ENCODE measurements around the gene GET4. TPM values are rescaled to one million over a fixed set of nuclear protein-coding genes. Genes with fewer than 3 reads are reported as not detected.

The GET4 gene
- total RNA-seq, 1 experiment from 2014 or later, result 25.9 TPM

GRCh38 chr7:897086-897485 lies 20.7 kb downstream of the GET4 start:
- no peak for DNase-seq (ENCODE audit: extremely low read depth, low read depth)

- DNase-seq (ENCODE audit: extremely low read depth, low read depth), result no peak
These were observed 21.5 kb downstream of the GET4 start for GRCh38 chr7:897771-898376.

DNA sequence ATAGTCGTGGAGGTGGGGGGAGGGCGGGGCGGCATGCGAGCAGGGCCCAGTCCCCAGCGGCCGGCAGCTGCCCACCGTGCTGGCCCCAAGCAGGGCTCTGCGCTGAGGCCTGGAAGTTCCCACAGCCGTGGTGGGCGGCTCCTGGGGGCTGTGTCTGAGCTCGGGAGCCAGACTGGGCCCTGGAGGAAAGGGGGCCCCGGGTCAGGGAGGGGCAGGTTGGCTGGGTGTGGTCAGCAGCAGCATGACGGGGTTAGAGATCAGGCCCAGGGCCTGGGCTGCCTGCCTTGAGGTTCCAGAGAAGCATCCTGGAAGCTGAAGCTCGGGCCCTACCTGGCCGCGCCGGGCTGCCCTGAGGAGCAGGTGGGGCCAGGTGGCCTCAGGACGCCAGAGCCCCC lies 22.1 kb downstream of the GET4 start:
- no peak for DNase-seq (ENCODE audit: extremely low read depth, low read depth)

DNA sequence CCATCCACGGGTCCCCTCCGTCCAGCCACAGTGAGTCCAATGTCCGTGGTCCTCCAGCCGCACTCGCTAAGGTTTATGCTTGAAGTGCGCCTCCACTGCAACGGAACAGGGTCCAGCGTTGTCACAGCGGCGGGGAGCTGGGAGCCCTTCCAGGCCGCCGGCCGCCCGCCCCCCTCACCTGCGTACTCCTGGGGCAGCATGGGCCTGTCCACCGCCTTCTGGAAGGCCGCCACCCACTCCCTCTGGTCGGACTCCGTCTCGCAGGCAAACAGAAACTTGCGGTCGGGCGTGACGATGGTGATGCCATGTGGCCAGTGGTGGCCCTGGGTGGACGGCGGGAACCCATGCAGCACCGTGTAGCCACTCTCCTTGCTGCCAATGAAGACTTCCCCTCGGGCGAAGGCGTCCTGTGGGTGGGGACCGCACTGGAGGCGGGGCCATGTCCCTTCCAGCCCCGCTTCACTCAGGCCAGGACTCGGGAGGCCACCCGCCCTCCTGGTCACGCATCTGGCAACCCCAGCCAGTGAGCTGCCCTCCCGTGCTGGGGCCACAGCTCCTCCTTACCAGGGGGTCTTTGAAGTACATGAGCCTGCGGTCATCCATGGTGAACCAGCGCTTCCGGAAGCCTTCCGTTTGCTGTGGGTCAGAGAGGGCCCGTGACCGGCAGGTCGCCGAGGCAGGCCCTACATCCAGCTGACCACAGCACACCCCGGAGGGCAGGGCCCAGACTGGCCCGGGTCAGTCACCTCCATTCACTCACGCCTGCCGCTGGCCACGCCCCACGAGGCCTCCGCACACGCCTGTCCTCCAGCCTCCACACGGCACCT lies 22.7 kb downstream of the GET4 start:
- no peak for DNase-seq (ENCODE audit: extremely low read depth, low read depth)

DNA sequence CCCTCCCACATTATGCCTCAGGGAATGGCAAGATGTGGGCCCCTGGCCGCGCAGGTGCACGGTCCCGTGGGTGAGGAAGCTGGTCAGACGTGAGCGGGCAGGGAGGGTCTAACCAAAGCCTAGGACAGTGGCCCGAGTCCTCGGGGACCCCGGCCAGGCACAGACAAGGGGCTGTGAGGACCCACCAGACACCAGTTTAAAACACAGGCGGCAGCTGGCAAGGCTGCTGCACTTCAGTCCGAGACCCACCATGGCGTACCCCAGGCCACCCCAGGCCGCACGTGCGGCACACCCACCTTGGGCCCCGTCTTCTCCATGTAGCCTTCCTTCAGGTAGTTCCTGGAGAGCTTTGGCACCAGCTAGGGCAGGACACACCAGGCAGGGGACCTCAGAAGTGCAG lies 23.5 kb downstream of the GET4 start:
- DNase-seq (ENCODE audit: extremely low read depth, low read depth), result no peak

DNA sequence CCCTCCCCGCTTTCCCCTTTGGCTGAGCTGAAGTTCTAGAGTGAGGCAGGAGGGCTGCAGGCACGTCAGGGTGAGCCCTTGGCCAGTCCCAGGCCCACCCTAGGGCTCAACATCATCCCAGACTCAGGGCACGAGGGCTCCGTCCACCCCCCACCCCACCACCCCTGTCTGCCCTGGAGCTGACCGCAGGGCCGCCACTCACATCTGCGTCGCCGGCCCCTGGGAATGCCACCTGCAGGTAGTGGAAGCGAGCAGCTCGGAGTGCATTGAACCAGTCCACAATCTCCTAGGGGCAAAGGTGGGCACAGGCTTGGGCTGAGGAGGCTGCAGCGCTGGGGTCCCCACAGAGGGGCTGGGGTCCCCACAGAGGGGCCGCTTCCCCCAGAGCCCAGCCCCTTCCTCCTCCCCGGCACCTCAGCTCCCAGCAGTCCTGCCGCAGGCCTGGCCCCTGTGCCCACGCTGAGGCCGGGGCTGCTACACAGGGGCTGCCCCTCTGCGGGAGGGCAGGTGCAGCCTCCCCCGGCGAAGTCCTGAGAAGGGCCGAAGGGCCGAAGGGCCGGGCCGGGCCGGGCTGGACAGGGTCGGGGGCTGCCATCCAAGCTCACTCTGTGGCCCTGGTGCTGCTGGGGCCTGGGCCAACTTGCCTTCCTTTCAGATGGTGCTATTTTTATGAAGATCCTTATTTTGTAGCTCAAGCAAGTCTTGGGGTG lies 24.1 kb downstream of the GET4 start:
- no peak for DNase-seq (ENCODE audit: extremely low read depth, low read depth)

DNA sequence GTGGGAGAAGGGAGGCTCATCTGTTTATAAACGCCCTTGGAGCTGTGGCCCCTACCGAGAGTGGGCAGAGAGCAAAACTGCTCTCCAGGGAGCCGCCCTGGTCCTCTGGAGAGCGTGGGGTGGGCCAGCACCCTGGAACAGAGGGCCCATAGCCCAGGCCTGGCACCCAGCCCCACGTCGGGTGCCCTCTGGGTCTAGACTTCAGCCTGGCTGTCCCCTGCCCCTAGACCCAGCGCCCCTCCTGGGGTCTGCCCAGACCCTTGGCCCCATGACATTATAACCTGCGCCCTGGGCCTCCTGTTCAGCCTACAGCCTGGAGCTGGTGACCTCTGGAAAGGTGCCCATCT lies 24.7 kb downstream of the GET4 start:
- DNase-seq (ENCODE audit: extremely low read depth, low read depth), result no peak

DNA sequence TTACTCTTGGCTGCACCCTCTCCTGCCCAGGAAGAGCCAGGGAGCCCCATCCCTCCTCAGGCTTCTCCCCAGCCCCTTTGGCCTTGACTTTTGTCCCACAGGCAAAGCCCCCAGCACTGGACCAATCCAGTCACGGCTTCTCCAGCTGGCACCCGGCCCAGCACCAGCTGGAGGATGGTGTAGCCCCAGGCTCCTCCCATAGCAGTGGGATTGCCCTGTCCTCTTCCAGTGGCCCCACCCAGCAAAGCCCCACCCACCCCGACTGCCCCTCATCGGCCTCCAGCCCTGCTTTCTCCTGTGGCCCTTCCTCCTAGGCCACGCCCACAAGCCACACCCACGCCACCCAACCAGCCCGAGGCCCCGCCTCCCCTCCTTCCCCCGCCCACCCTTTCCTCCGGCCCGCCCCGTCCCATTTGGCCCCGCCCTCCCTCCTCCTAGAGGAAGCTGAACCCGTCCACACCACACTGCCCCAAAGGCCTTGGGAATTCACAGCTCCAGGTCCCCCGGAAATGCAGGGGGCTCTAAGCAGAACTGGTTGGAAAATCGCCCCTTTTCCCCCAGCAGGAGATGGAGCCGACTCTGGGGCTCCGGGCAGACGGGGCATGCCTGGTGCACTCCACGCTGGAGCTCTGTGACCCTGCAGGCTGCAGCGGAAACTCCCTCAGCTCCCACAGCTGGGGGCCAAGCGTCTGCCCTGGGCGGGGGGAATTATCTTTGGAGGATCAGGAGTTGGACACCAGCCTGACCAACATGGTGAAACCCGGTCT lies 25.2 kb downstream of the GET4 start:
- DNase-seq (ENCODE audit: extremely low read depth, low read depth), result peak; percentile 82

- no peak for DNase-seq (ENCODE audit: extremely low read depth, low read depth)
These were observed 26.6 kb downstream of the GET4 start for GRCh38 chr7:902996-903395.

DNA sequence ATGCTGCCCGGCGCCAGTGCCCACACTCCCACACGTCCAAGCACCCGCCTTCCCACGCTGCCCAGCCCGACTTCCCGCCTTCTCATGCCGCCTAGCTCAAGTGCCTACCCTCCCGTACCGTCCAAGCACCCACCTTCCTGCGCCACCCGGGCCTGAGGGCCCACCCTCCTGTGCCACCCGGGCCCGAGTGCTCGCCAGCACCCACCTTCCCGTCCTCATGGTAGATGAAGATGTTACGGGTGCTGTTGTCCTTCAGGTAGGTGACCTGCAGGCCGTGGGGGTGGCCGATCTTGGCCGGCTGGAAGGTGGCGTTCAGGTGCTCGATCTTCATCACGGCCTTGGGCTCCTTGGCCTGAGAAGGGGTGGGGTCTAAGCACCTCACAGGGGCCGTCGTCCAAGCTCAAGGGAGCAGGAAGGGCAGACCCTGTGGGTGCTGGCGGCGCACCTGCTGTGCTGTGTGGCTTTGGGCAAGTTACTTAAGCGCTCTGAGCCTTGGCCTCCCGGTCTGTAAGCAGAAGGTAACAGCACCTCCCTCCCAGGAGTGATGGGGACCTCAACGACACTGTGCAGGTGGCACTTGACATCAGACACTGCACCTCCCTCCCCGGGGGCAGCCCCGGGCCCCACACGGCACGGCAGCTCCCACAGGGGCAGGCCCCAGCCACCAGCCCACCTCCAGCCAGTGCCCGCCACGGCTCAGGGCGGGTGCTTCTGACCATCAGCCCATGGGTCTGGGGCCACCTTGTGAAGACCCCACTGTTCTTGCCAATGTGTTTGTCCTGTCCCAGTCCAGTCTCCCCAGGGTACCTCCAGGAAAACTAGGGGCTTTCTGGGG lies 27.8 kb downstream of the GET4 start:
- DNase-seq (ENCODE audit: extremely low read depth, low read depth), result no peak

GRCh38 chr7:904847-905246 lies 28.5 kb downstream of the GET4 start:
- peak; percentile 38 for DNase-seq (ENCODE audit: extremely low read depth, low read depth)

- DNase-seq (ENCODE audit: extremely low read depth, low read depth), result no peak
These were observed 30.4 kb downstream of the GET4 start for GRCh38 chr7:906776-907157.

GRCh38 chr7:907158-907980 lies 31.0 kb downstream of the GET4 start:
- DNase-seq (ENCODE audit: extremely low read depth, low read depth), result no peak

- DNase-seq (ENCODE audit: extremely low read depth, low read depth), result no peak
These were observed 31.8 kb downstream of the GET4 start for GRCh38 chr7:908159-908581.

GRCh38 chr7:908591-909357 lies 32.4 kb downstream of the GET4 start:
- peak; percentile 28 for DNase-seq (ENCODE audit: extremely low read depth, low read depth)

DNA sequence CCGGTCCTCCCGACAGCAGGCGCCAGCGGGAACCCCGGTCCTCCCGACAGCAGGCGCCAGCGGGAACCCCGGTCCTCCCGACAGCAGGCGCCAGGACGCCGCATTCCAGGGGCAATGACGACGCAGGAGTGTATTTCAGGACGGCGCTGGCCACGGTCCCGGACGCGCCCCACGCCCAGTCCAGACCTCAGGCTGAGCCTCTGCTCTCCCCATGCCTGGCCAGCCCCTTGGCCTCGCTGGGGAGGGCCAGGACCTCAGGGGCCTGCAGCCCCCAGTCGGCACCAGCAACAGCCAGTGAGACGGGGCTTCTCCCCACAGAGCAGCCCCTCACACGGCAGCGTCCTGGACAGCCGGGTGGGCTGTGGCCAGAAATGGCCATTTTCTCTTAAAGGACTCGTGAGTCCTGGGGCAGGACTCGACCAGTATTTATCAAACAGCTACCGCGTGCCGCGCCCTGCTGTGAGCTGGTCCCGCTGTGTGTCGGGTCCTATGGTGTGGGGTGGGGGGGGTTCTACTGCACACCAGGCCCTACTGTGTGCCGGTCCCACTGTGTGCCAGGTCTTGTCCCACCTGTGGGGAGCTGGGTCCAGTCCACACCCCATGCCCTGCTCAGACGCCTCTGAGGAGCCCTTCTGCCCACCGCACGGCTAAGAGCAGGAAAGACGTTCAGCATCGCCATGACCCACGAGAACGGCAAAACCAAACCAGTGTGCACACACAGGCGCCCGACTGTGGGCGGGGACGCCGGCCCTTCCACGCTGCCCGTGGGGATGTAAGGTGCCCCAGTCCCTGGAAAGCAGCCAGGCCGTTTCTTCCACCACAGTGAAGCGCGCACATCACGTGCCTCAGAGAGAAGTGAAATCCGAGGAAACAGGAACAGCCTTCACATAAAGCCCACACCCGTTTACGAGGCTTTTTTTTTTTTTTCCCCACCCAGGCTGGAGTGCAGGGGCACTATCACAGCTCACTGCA lies 33.3 kb downstream of the GET4 start:
- DNase-seq (ENCODE audit: extremely low read depth, low read depth), result no peak

DNA sequence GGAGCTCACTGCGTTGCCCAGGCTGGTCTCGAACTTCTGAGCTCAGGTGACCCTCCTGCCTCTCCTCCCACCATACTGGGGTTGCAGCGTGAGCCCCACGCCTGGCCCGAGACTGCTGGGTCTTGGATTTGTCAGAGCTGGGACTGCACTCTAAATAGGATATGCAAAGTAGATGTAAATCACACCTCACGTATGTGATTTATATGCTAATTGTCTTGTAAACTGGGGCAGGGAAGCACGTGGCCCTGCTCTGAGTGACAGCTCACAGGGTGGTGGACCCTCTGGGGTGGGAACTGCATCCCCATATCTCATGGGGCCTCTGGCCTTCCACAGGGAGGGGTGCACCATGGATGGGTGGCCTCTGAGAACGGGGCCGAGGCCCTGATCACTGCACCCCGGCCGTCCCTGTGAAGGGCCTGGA lies 34.1 kb downstream of the GET4 start:
- no peak for DNase-seq (ENCODE audit: extremely low read depth, low read depth)

Measured in NCI-H460 (cell line).